ENCODE measurements around the gene C2CD3.
"Not testable (repeated sequence)": the region's sequence is repeated elsewhere in the genome, so short reads cannot be mapped to it uniquely, and the experiment has no call there.

- TF ChIP-seq CTCF (IDR thresholded peaks at IDR 0.05); MAX (CRISPR knock-in tag; IDR thresholded peaks at IDR 0.05); SOX15 (CRISPR knock-in tag; IDR thresholded peaks at IDR 0.05); FOXJ3 (CRISPR knock-in tag; IDR thresholded peaks at IDR 0.05; ENCODE audit: borderline replicate concordance); FOXK1 (CRISPR knock-in tag; IDR thresholded peaks at IDR 0.05); ETV6 (CRISPR knock-in tag; IDR thresholded peaks at IDR 0.05); CREB1 (CRISPR knock-in tag; IDR thresholded peaks at IDR 0.05); HMGA2 (CRISPR knock-in tag; IDR thresholded peaks at IDR 0.05): not testable (repeated sequence)
Observed at GRCh38 chr11:74083927-74084326, 86.9 kb downstream of the C2CD3 start.

All from WTC11 (cell line).